GM21423 (cell line): ENCODE results near the gene TRAPPC1.

Source experiments
- ATAC-seq: cut with Tn5 transposase; IDR thresholded peaks from one replicate; pipeline ENCODE4 v1.9.1; 2021; ENCODE audit warnings: mild to moderate bottlenecking, moderate library complexity; ENCODE audit not compliant: unreplicated experiment

TRAPPC1 gene

DNA sequence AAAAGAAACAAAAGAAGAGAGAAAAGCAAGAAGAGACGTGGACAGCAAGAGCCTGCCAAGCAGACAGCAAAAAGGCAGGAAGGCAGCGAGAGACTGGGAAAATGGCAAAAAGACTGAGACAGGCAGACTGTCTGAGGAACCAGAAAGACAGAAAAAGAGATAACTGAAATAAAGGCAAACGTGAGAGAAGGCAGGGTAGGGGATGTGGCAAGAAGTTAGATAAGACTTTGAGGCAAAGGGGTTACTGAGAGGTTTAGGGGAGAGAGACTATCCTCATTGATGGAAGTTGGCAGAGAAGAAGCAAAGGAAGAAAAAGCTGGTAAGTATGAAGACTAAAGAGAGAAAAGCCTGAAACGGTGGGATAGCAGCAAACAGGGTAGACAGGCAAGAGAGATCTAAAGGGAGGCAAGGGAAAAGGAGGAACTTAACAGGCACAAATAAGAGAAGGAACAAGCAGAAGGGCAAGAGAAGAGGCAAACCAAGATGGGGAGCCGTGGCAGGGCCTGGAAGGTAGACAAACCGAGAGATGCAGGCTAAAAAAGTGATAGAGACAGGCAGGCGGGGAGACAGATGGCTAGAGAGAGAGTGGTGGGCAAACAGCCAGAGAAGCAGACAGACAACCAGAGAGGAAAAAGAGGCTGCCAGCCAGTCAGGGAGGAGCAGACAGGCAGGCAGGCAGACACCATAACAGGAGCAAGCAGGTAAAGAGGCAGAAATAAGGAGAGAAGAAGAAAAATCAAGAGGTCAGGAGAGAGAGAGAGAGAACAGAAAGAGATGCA, 50.3 kb downstream of the TRAPPC1 start:
- ATAC-seq: no peak
